CD4-positive, alpha-beta T cell treated with Interferon gamma for 1 hour (primary cell): ENCODE results near the gene LDLRAD4.
A peak's percentile ranks its signal among the peaks of the same experiment; 100 is the strongest.

ENCODE experiments used
- DNase-seq: peaks from one replicate; pipeline ENCODE4 v3.0.0-alpha.2; 2020

Gene LDLRAD4

DNA sequence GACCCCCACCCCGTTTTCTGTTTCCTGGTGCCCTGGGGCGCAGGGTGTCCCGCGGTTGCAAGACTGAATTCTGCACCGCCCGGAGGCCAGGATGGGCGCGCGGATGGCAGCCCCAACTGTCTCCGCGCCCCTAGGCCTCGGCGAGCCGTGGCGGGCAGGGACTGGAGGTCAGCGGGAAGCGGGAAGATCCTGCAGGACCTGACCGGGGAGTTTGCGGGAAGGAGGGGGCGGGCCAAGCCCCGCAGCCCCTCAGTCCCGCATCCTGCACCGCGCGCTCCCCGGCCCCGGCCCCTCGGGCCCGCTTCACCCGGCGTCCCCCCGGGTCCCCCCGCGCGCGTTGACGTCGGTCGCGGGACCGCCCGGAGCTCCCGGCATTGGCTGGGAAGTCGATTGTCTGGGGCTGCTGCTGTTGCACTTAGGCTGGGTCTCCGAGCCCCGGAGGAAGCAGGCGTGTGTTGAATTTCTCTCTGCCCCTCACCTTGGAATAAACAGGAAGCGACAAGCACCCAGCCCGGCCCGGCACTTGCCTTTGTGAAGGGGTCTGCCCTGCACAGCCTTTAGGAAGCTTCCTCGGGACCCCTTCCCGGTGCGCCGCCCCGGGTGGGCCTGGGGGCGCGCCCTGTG is at the start of gene LDLRAD4:
TSS of gene LDLRAD4 (plus strand) at position 393 of the 624 bp plus-strand sequence.
- DNase-seq = peak; percentile 41

DNA sequence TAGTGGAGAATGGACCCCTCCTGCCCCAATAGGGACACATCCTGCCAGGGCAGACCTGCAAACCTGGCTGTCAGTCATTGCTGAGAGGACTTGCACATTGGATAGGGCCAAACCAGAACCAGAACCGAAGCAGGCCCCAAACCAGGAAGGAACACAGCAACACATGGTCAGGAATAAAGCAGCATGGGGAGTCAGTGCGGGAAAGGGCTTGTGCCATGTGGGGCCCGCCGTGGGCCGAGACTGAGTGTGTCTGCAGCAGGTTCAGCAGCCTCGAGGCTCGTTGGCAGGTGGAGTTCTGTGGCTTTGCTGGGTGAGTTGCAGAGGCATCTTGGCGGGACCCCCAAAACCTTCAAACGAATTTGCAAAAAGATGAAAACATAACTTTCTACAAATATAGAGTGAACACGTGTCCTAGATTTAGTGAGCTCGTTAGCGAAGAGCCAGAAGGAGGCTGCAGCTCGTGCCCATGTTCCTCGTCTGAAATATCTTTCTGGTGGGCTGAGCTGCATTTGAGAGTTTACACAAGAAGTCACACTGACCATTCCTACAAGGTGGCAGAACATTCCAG is 44.9 kb upstream of the LDLRAD4 start:
- no peak for DNase-seq

DNA sequence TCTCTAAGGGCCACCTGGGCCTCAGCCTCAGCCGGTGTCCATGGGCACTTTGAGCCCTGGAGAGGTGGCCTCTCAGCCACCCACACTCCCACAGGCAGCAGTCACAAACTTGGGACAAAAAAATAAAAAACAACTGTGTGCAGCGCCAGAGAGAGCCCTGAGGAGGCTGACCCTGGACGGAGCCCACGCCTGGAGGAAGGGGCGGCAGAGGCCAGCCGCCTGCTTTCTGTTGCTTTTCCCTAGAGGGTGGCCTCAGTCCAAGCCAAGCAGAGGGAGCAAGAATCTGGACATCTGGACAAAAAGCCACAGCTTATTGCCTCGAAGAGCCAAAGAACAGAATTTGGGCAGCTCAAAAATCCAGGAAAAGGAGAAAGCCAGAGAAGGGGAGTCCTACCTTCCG is 43.3 kb upstream of the LDLRAD4 start:
- DNase-seq = no peak

DNA sequence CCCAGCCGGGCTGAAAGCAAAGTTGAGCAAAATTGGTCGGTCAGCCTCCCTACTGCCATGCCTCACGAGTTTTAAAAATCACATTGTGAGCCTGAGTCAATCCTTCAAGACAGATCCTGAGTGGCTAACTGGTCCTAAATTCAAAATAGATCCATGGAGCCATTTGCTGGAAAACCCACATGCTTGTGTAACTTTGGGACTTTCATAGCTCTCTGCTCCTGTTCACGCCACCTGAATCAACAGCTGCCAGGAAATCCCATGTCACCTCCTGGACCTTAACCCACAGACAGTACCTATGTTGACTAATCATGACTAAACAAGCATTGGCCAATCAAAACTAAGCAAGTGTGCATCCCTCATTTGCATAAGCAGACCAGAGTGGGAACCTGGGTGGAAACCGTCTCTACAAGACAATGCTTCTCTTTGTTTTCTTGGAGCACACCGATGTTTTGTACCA is 42.8 kb upstream of the LDLRAD4 start:
- DNase-seq = no peak

DNA sequence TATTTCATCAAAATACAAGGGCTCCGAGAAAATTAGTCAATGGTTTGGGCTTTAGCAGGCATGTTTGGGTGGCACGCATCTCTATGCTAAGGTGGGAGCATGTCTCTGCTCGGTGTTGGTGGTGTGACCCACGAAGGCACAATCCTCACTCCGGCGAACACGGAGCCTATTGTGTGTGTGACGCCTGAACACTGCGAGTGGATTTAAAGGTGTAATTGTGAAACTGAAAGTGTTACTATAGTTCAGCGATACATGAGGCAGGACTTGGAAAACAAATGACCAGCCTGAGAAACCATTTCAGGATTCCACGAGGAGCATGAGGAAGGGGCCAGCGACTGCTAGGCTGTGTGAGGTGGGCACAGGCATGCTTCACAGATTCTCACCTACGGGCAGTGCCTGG is 41.7 kb upstream of the LDLRAD4 start:
- DNase-seq = no peak

DNA sequence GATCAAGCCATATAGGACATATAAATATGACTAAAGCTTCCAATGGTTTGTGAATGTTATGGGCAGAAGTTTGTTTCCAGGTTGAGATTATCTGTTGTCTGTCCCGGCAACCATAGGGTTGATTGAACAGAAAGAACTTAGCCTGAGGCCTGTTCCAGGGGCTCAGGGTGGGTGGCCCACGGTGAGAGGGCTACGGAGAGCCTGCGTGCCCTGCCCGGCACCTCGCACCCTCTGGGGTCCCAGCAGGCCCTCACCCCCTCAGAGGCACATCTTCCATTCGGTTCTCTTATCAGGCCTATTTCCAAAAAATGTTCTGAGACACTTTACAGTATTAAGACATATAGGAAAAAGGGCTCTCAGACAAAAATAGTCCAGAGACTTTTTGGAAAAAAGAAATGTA is 40.4 kb upstream of the LDLRAD4 start:
- no peak for DNase-seq

DNA sequence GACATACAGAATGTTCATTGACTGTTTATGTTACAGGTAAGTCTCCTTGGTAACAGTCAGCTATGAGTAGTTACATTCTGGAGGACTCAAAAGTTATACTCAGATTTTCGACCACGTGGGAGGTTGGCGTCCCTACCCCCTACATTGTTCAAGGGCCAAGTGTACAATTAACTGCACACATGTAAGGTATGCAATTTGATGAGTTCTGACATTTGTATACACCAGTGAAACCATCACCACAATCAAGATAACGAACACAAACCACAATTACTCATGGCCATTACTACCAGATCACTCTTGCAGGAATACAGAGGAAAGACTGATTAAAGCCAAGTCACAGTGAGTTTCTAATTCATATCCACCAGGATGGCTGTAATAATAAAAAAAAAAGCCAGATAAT is 39.6 kb upstream of the LDLRAD4 start:
- no peak for DNase-seq

DNA sequence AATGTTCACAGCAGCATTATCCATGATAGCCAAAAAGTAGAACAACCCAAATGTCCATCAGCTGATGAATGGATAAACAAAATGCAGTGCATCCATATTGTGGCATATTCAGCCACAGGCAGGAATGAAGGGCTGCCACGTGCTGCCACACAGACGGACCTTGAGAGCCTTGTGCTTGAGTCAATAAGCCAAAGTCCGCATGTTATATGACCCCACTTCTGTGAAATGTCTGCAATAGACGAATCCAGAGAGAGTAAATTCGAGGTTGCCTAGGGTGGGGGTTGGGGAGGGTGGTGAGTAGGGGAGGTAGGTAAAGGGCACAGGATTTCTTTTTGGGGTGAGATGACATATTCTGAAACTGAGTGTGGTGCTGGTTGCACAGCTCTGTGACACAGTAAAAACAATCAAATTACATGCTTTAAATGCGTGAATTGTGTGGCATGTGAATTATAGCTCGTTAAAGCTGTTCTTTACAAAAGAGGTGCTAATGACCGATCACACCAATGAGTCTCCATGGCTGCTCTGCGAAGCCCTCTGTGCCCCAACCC is 38.9 kb upstream of the LDLRAD4 start:
- no peak for DNase-seq

DNA sequence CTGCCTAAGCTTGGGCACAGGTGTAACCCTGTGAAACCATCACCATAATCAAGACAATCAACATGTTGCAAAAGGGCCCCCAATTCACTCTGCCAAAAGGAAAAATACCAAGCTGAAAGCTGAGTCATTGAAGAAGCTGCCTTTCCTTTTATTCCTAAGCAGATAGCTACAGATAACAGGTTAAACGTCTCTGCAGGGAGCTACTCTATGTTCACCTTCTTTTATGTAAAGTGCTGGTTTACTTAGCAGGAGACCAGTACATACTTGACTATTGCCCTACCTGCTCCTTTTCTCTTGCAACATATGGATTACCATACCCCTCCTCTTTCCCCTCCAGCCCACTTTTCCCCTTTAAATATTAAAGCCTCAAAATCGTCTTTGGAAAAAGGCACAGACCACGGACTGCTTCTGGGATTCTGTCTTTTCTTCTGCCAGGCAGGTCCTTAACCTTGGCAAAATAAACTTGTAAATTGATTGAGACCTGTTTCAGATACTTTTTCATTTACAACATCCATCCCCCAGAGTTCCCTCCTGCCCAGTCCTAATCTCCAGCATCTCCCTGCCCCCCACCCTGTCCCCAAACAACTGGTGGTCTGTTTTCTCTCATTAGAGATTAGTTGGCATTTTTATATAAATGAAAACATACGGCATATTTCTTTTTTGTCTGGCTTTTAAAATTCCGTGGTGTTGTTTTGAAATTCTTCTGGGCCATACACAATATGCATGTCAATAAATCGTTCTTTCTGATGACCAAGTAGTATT is 37.8 kb upstream of the LDLRAD4 start:
- no peak for DNase-seq

DNA sequence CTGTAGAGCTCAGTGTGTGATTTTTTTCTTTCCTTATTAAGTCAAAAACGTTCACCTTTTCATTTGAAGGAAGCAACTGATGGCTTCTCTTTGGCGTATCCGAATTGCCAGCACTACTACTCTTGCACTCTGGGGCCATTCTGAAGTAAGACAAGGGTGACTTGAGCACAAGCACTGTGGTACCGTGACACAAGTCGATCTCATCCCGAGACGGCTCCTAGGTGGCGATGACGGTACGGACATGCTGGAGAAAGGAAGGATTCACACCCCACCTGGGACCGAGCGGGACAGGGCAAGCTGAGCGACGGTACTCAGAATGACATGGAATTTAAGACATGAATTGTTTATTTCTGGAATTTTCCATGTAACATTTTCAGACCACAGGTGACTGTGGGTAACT is 36.8 kb upstream of the LDLRAD4 start:
- no peak for DNase-seq

DNA sequence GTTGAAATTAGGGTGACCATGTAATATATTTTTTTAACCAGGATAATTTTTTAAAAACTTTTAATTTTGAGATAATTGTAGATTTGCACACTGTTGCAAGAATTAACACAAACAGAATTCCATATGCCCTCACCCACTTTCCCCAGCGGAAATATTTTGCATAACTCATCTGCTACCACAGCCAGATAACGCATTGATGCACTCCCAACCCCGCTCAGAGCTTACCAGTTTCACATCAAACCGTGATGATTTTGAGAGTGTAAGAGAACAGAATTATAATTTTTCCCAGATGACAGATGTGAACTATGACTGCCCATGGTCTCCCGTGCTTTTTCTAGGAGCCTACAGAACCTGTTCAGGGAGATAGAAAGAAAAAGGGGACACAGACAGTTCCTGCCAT is 35.2 kb upstream of the LDLRAD4 start:
- no peak for DNase-seq

DNA sequence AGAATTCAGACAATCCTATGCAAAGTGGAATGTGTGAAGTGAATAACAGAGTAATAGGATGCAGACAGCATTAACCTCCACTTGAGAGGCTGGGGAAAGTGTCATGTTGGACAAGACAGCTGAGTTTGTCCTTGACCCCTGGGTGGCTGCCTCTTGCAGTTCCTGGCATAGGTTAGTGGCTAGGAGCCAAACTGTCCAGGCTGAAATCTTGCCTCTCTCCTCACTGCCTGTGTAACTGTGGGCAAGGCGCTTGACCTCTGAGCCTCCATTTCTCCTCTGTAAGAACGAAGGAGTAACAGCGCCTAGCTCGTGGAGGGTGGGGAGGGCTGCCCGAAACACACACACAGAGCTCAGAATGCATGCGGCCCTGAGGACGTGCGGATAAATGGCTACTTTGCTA is 34.8 kb upstream of the LDLRAD4 start:
- DNase-seq = no peak

DNA sequence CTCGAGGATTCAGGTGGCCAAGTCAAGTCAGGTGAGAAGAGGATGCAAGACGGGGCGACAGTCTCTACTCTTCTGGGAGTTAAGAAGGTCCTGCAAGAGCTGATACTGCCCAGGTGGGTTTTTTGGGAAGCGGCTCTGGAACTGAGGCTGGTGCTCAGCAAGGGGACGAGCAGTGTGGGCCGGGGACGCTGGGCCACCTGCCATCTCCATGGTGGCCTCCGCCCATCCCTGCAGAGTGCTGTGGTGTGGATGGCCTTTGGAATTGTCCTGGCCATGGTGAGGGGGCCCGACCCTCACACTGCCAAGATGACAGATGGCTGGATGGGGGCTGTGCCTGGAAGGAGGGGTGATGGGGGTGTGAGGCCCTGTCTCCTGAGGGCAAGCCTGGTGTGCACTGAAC is 34.2 kb upstream of the LDLRAD4 start:
- no peak for DNase-seq

DNA sequence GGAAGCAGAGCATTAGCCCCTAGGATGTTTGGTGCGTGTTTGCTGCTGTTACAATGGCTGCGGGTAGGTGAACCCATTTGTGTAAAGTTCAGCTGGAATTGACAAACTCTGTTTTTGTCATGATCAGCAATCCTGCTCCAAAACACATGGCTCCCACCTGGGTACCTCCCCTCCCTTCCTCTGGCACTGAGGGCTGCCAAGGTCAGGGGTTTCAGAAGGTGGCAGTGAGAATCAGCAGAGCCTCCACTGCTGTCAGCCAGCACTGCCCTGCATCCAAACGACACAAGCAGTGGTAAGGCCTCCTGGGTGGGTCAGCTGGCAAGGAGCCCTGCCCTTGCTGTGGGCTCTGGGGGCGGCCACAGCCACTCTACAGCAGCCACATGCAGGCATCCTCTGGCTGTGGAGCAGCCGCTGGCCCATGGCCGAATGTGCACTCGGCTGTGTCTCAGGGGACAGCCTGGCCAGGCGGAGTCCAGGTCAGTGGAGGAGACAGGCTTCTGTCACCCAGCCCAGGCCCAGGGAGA is 32.8 kb upstream of the LDLRAD4 start:
- DNase-seq = no peak

DNA sequence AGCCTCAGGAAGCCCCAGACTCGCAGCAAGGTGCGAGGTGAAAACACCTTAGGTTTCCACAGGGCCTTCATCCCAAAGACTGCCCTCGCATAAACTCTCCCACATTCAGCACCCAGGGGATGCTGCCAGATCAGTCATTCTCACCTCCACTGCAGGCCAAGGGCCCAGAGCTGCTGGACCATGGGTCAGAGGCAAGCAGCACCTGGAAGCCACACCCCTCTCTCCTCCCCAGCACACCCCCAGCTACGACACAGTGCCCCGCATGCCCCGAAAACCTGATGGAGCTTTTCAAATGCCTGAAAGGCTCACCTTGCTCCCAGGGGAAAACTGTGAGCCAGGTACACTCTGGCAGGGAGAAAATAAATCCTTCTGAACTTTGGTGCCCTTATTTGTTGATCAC is 31.9 kb upstream of the LDLRAD4 start:
- no peak for DNase-seq

DNA sequence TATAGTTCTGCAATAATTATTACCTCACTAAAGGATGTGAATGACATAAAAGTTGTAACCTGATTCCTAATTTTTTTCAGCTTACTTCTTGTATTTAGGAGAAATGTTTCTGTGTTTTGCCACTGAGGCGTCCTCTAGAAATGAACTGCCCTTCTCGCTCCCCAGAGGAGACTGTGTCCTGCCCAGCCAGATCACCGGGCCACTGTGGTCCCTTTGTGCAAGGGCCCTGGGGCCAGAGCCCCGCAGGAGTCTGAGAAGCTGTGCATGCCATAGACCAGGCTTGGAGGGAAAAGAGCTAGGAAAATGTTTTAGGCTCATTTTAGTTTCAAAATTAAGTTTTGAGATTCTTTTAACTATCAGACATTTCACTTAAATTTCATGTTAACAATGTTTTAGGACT is 31.1 kb upstream of the LDLRAD4 start:
- no peak for DNase-seq

DNA sequence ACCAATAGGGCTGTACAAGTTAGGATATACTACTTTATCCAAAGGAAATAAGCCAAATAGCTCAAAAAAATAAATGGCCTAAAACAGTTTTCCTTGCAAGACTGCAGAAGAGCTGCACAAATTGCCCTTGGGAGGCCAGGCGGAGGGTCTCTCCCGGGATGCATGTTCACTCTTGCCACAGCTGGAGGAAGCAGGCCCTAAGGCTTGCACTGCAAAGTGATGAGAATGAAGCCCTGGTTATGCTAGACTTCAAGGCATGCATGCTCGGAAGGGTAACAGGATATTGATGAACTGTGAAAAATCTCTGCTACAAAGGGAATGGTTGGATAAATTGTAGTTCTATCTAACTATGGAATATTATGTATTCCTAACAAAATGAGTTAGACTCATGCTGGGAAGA is 27.5 kb upstream of the LDLRAD4 start:
- no peak for DNase-seq

DNA sequence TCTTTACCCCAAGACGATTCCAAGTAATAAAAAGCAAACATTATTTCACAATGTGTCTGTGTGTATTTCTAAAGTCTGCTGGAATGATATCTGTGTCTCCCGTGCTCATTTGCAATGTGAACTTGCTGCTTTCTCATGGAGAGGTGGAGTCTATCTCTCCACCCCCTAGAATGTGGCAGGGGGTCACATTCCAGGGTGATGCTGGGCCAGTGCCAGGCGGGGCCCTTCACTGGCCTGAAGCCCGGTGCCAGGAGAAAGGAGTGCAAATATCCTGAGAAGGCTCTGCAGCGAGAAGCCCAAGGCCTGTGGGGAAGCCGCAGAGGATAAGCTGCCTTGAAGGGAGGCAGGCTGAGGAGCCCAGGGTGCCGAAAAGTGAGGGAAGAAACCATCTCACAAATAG is 26.8 kb upstream of the LDLRAD4 start:
- DNase-seq = no peak

DNA sequence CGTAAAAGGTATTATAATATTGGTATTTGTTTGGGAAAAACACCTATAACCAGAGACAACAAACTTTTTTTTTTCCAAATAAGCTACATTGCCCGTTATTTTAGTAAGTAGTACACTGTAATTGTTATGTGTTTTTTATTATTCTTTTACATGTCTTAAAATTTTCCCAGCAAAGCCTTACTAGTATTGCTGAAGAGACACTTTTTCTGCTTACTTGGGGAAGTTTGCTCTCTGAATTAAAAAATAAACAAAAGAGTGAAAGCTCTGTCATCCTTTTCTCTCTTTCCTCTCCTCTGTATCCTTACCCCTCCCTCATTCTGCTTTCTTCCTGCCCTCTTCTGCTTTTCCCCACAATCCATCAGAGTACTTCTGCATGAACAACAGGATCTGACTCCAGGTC is 25.6 kb upstream of the LDLRAD4 start:
- no peak for DNase-seq

DNA sequence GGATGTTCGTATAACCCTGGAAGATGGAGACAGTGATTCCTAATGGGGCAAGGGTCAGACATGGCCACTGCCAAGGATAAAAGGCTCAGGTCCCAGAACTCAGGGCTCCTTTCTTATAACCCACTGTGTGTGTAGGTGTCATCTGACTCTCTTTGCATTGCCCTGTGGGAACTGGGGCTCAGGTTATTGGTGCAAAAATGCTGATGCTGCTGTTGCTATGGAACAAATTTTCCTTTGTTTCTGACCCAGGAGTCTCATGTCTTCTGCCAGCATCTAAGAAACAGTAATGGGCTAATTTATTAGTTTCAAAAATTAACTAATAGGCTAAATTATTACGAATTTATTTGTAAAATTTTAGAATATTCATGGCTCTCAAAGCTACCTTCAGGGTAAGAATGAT is 24.3 kb upstream of the LDLRAD4 start:
- DNase-seq = no peak

DNA sequence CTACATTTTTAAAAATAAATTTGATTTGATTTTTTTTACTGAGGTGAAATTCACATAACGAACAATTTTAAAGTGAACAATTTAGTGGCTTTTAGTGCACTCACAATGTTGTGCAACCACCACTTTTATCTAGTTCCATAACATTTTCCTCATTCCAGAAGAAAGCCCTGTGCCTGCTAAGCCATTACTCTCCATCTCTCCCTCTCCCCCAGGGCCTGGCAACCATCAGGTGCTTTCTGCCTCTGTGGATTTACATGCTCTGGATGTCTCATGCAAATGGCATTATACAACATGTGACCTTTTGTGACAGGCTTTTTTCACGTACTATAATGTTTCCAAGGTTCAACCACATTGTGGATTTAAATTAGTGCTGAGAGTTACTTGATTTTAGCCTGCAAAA is 19.9 kb upstream of the LDLRAD4 start:
- DNase-seq = no peak

DNA sequence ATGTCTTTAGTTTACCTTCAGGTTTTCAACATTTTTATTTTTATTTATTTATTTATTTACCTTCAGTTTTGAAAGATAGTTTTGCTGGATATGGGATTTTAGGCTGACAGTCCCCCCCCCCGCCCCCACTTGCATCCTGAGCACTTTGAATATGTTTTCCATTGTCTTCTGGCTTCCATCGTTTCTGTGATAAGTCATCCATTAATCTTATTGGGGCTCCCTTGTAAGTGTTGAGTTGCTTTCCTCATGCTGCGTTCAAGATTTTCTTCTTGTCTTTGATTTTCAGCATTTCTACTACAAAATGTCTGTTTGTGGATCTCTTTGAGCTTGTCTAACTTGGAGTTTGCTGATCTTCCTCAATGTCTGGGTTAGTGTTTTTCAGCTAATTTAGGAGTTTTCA is 19.4 kb upstream of the LDLRAD4 start:
- DNase-seq = no peak

DNA sequence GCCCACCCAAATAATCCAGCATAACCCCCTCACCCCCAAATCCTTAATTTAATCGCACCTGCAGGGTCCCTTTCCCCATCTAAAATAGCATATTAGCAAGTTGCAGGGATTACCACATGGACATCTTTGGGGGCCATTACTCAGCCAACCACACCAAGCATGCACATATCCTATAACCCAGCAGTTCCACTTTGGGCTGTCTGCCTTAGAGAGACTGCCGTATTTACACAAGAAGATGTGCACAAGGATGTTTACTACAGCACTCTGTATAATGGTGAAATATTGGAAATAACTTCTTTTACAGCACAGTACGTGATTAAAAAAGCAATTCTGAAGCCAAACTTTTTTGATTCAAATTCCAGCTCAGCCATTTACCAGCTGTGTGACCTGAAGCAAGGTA is 17.3 kb upstream of the LDLRAD4 start:
- no peak for DNase-seq

DNA sequence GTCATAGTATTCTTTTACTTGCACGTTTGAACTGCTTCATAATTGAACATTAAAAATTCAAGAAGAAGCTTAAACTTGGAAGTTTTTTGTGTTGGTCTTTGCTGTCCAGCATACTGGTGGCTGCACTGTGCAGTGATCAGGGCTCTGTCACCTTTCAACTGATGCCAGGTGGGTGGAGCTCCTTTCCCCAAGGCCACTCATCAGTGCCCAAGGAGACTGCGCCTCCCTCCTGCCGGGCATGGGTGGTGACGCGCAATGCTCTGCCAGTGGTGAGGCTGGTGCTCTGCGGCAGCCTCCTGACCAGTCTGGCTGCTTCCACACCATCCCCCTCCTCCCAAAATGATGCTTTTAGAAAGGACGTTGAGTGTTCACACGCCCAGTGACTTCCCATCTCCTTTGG is 16.0 kb upstream of the LDLRAD4 start:
- DNase-seq = no peak
